GM03348 (cell line): ENCODE data around the gene SIRT2.
"Not testable (repeated sequence)": the region's sequence is repeated elsewhere in the genome, so short reads cannot be mapped to it uniquely, and the experiment has no call there.

Experiments used
- DNase-seq: peaks from one replicate; pipeline ENCODE4 v3.0.0; 2012; ENCODE audit warnings: low spot score

The SIRT2 gene

GRCh38 chr19:38829203-38829602 is 70.2 kb downstream of the SIRT2 start:
- not testable (repeated sequence) for DNase-seq
